ENCODE measurements around the gene AMELX. TPM values are rescaled to one million over a fixed set of nuclear protein-coding genes. Genes with fewer than 3 reads are reported as not detected.

AMELX gene
- total RNA-seq, 1 donor from 2014 or later = not detected

Other genes with a start within 250 kb of the AMELX start
- gene HCCS, start 182.1 kb upstream of the AMELX start, total RNA-seq (ENCODE audit: insufficient read depth, low replicate concordance) = 9.9 TPM